DND-41 (cell line): Measurements from ENCODE around the gene CRACR2A.
A peak's percentile ranks its signal among the peaks of the same experiment; 100 is the strongest.

Source experiments
- CTCF ChIP-seq: IDR thresholded peaks from 2 replicates; pipeline ENCODE4 v1.5.1; 2012; ENCODE audit warnings: borderline replicate concordance, low read length, moderate library complexity, mild to moderate bottlenecking; ENCODE audit not compliant: poor library complexity, severe bottlenecking; ENCODE audit errors: extremely low read depth
- EZH2 ChIP-seq: IDR thresholded peaks from 3 replicates; pipeline ENCODE4 v1.6.1; 2012; ENCODE audit warnings: borderline replicate concordance, low read depth, mild to moderate bottlenecking, moderate library complexity, low read length, inconsistent platforms; ENCODE audit not compliant: severe bottlenecking

- TF ChIP-seq CTCF = peak; percentile 82
- no peak for TF ChIP-seq EZH2
These were observed 24.4 kb upstream of the CRACR2A start for GRCh38 chr12:3777206-3777809.
